PC-9 (cell line): ENCODE results near the gene COL6A1.

Source experiments
- CTCF ChIP-seq: fragments of 200-600 bp; sonication (generic); conservative IDR thresholded peaks from 2 replicates; pipeline ENCODE4 v1.6.1; 2017; ENCODE audit warnings: mixed run types, antibody characterized with exemption, mild to moderate bottlenecking, moderate library complexity
- EZH2 ChIP-seq: fragments of 200-600 bp; sonication (generic); IDR thresholded peaks from 2 replicates; pipeline ENCODE4 v1.8.0; 2017; ENCODE audit warnings: antibody characterized with exemption, low read depth

- TF ChIP-seq CTCF (no peak), EZH2 (no peak)
These were observed 37.0 kb downstream of the COL6A1 start for GRCh38 chr21:46018615-46019014.
